ENCODE measurements around the gene CAB39. TPM values are rescaled to one million over a fixed set of nuclear protein-coding genes. Genes with fewer than 3 reads are reported as not detected.

The CAB39 gene
- total RNA-seq, 2 donors from 2014 or later = 139 to 146 TPM

DNA sequence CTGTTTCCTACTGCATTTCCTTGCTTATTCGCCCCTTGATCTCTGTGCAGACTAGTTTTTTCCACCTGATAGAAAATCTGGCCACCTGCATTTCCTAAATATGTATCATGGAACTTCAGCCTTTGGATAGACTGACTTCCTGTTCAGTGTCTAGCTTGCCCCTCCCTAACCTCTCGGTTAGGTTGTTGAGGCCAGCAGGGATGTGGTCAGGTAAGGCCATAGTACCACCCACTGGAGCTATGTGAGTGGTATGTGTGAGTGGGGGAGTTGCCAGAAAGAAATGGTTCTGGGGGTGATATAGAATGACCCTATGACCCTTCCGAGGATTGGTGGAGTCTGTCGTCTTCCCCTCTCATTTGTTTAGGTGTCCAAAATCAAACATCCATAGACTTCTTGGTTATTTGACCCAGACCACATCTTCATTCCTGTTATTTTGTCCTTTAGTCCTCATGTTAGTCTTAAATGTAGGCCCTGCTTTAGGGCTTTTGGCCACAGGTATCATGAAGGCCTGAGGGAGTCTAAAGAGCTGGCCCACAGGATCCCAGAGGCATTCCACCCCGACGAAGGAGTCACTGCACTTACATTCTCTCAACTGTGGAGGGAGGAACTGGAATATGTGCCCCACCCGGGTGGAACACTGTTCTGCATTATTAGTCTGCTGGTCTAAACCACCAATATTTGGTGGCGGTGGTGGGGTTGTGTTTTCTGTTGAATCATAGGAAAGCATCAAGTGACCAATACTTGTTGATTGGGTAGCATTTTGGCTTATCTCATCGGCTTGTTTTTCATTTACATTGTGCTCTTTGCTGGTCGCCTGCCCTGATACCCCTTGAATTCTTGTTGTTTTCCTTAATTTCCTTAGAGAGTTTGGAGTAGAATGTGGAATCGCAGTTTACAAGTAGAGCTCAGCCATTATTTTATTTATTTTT is 21.9 kb downstream of the CAB39 start:
- H3K27me3 Mint-ChIP-seq = no peaks in the 10 kb centered on the region
- no peaks in the 10 kb centered on the region for H3K36me3 Mint-ChIP-seq
- no peak overlapping the region for H3K27ac Mint-ChIP-seq
- no peak for DNase-seq (ENCODE audit: low spot score)
- H3K4me3 Mint-ChIP-seq = no peak overlapping the region
- H3K4me1 Mint-ChIP-seq (ENCODE audit: low read depth in 2 of 2) = peaks cover 52 to 68% of the 10 kb centered on the region in 2 donors
- no peak for ATAC-seq
- no peaks in the 10 kb centered on the region for H3K9me3 Mint-ChIP-seq

DNA sequence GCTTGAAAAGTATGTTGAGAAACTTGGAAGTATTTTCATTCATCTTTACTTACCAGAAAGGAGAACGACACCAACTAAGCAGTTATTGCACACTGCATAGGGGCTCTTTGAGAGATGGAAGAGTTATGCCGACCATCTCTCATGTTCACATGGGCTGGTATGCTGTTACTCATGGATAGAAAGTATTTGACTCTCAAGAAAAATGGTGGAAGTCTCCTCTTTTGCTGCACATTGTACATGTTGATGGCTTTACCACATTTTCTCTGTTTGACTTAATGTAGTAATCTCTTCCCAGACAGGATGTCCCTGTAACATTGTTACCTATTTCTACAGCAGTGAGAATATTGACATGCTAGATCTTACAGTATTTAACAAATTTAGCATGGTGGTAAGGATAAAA is 23.2 kb downstream of the CAB39 start:
- Mint-ChIP-seq H3K36me3 (no peaks in the 10 kb centered on the region), H3K27me3 (no peaks in the 10 kb centered on the region), H3K4me3 (peak overlapping the region; percentile 69), H3K9me3 (no peaks in the 10 kb centered on the region), H3K27ac (peak overlapping the region; percentile 47 to 69), H3K4me1 (ENCODE audit: low read depth in 2 of 2) (peaks cover 58 to 79% of the 10 kb centered on the region in 2 donors)
- DNase-seq (ENCODE audit: low spot score) (no peak), ATAC-seq (peak in 1 of 2 donors; percentile 83)

DNA sequence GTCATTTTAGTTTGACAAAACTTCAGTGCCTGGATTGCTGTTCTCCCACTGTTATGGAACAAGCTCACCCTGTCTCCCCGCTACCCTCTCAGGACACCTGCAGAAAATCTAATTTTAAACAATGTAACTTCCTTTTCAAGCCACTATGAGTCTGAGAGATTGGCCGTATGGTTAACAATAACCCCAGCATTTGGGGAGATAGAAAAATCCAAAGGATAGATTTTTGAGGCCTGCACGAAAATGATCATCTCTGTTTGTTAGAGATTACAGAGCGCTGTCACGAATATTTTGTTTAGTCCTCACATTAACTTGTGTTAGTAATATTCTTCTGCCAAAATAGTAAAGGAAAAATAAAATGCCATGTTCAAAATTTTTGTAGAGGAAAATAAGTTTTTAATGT is 24.7 kb downstream of the CAB39 start:
- ATAC-seq (no peak), DNase-seq (ENCODE audit: low spot score) (no peak)
- H3K9me3 Mint-ChIP-seq = no peaks in the 10 kb centered on the region
- H3K4me3 Mint-ChIP-seq = peak overlapping the region; percentile 54
- H3K4me1 Mint-ChIP-seq (ENCODE audit: low read depth in 2 of 2) = peaks cover 59 to 77% of the 10 kb centered on the region in 2 donors
- no peaks in the 10 kb centered on the region for H3K27me3 Mint-ChIP-seq
- H3K27ac Mint-ChIP-seq = peak overlapping the region; percentile 41 to 81
- H3K36me3 Mint-ChIP-seq = no peaks in the 10 kb centered on the region

- Mint-ChIP-seq H3K4me1 (ENCODE audit: low read depth in 2 of 2) (peaks cover 59 to 77% of the 10 kb centered on the region in 2 donors), H3K4me3 (peak overlapping the region; percentile 54), H3K27ac (peak overlapping the region; percentile 41 to 81), H3K9me3 (no peaks in the 10 kb centered on the region), H3K36me3 (peaks cover 3% of the 10 kb centered on the region), H3K27me3 (no peaks in the 10 kb centered on the region)
- ATAC-seq = peak in 1 of 2 donors; percentile 43
- DNase-seq (ENCODE audit: low spot score) = no peak
Measured at GRCh38 chr2:230737791-230738226, 25.2 kb downstream of the CAB39 start.

DNA sequence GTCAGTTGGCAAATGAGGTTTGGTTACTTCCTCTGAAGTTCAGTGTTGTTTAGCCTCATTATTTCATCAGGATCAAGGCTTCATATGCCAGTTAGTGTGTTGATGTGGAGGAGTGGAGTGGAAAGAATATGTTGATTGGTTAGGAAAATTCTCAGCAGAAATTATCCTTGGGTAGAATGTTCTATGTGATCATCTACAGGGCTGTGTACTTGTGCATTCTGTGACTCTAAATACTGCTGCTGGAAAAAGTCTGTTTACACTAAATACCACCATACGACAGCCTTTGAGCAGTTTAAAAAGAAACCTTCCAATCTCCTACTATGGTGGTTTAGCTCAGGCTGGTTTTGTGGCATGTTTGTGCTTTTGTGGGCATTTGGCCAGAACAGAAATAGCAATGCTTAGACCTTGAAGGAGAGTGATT is 25.8 kb downstream of the CAB39 start:
- H3K9me3 Mint-ChIP-seq = no peaks in the 10 kb centered on the region
- peaks cover 58 to 75% of the 10 kb centered on the region in 2 donors for H3K4me1 Mint-ChIP-seq (ENCODE audit: low read depth in 2 of 2)
- no peak for DNase-seq (ENCODE audit: low spot score)
- H3K36me3 Mint-ChIP-seq = peaks cover 6% of the 10 kb centered on the region
- ATAC-seq = no peak
- H3K27me3 Mint-ChIP-seq = no peaks in the 10 kb centered on the region
- peak overlapping the region; percentile 41 to 81 for H3K27ac Mint-ChIP-seq
- peak overlapping the region; percentile 54 for H3K4me3 Mint-ChIP-seq

GRCh38 chr2:230738924-230739323 is 26.3 kb downstream of the CAB39 start:
- ATAC-seq = no peak
- H3K27ac Mint-ChIP-seq = peak overlapping the region; percentile 41 to 81

DNA sequence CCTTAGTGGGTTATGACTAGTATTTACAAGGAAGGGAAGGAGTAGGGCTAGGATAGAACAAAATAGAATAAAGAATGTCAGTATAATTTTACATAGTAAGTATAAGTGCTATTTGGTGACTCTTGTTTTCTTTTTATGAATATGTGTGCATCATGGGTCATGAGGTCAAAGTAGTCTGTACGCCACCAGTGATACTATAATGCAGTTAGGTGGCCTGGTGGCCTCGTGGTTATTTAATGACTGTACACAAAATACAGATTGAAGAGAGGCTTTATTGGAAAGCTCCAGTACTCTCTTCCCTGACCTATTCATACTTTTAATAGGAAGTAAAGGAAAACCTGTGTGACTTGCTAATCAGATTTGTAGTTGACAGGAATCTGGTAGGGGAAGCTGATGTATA is 27.3 kb downstream of the CAB39 start:
- DNase-seq (ENCODE audit: low spot score) (no peak), ATAC-seq (no peak)
- Mint-ChIP-seq H3K9me3 (no peaks in the 10 kb centered on the region), H3K36me3 (peaks cover 6% of the 10 kb centered on the region), H3K27ac (peak overlapping the region; percentile 21 to 45), H3K4me3 (no peak overlapping the region), H3K27me3 (no peaks in the 10 kb centered on the region), H3K4me1 (ENCODE audit: low read depth in 2 of 2) (peaks cover 44 to 60% of the 10 kb centered on the region in 2 donors)

More at GRCh38 chr2:230738924-230739323, 26.3 kb downstream of the CAB39 start:
- Mint-ChIP-seq H3K36me3 (peaks cover 6% of the 10 kb centered on the region), H3K4me1 (ENCODE audit: low read depth in 2 of 2) (peaks cover 53 to 70% of the 10 kb centered on the region in 2 donors), H3K27me3 (no peaks in the 10 kb centered on the region), H3K4me3 (peak overlapping the region; percentile 54), H3K9me3 (no peaks in the 10 kb centered on the region)
- DNase-seq (ENCODE audit: low spot score) = no peak

DNA sequence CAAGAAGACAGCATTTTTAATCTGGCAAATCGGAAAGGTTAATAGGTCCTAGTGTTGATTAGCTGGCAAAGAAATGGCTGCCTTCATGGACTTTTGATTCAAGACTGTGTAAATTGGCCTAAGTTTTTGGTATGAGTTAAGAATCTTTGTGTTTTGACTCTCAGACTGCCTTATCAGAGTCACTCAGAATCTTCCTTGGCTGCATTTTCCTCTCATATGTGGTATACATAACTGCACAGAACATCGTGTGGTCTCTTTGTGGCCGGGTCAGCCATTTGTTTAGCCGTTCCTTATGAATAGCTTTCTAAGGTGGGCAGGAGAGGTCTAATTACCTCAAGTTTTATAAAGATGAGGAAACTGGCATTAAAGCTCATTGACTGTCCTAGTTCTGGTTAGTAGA is 30.1 kb downstream of the CAB39 start:
- peaks cover 44 to 59% of the 10 kb centered on the region in 2 donors for H3K4me1 Mint-ChIP-seq (ENCODE audit: low read depth in 2 of 2)
- H3K9me3 Mint-ChIP-seq = no peaks in the 10 kb centered on the region
- DNase-seq (ENCODE audit: low spot score) (no peak), ATAC-seq (no peak)
- H3K36me3 Mint-ChIP-seq = peaks cover 11% of the 10 kb centered on the region
- H3K4me3 Mint-ChIP-seq = no peak overlapping the region
- H3K27me3 Mint-ChIP-seq = no peaks in the 10 kb centered on the region
- peak overlapping the region in 1 of 2 donors; percentile 43 for H3K27ac Mint-ChIP-seq

DNA sequence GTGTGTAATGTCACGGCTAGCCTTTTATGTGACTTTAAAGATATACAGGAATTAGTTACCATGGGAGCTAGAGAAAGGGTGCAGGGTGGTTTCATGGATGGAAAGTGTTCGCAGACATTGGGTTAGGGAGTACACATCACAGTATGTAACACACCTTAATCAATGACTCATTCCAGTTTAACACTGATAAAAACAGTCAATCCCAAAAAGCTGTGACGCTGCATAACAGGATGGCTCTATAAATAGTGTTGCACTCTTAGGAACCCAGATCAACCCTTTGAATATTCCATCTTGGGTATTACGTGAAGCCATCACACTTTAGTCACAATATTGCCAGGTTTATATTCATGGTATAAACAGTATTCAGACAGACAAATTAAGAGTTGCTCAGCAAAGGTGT is 33.6 kb downstream of the CAB39 start:
- peaks cover 11% of the 10 kb centered on the region for H3K36me3 Mint-ChIP-seq
- peaks cover 40 to 50% of the 10 kb centered on the region in 2 donors for H3K4me1 Mint-ChIP-seq (ENCODE audit: low read depth in 2 of 2)
- H3K27ac Mint-ChIP-seq = no peak overlapping the region

GRCh38 chr2:230748087-230748486 is 35.4 kb downstream of the CAB39 start:
- ATAC-seq = no peak
- Mint-ChIP-seq H3K9me3 (no peaks in the 10 kb centered on the region), H3K4me3 (no peak overlapping the region), H3K4me1 (ENCODE audit: low read depth in 2 of 2) (peaks cover 42 to 52% of the 10 kb centered on the region in 2 donors), H3K27me3 (no peaks in the 10 kb centered on the region), H3K27ac (no peak overlapping the region), H3K36me3 (peaks cover 11% of the 10 kb centered on the region)
- DNase-seq (ENCODE audit: low spot score) = no peak

More for the DNA sequence above, 33.6 kb downstream of the CAB39 start:
- H3K27me3 Mint-ChIP-seq = no peaks in the 10 kb centered on the region
- ATAC-seq = no peak
- H3K4me3 Mint-ChIP-seq = no peak overlapping the region
- no peak for DNase-seq (ENCODE audit: low spot score)
- H3K9me3 Mint-ChIP-seq = no peaks in the 10 kb centered on the region

DNA sequence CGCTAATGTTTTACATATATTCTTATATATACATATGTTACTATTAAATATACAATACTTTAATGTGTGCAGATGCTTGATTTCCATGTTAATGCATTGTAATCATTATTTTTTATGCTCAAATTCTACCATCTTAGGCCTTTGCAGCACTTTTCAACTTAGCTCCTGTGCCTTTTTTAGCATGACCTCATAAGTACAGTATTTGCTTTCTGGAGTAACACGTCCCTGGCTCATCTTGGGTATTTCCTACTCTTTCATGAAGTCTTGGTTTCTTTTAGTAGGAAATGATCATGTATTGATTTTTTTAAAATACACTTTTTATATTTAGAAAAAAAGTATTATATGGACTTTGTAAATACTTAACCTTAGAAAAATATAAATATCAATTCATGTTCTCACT is 36.5 kb downstream of the CAB39 start:
- H3K4me1 Mint-ChIP-seq (ENCODE audit: low read depth in 2 of 2) = peaks cover 41 to 52% of the 10 kb centered on the region in 2 donors
- peaks cover 10% of the 10 kb centered on the region for H3K36me3 Mint-ChIP-seq
- DNase-seq (ENCODE audit: low spot score) = no peak
- H3K9me3 Mint-ChIP-seq = no peaks in the 10 kb centered on the region
- H3K4me3 Mint-ChIP-seq = no peak overlapping the region
- ATAC-seq = no peak
- no peak overlapping the region for H3K27ac Mint-ChIP-seq
- H3K27me3 Mint-ChIP-seq = no peaks in the 10 kb centered on the region

DNA sequence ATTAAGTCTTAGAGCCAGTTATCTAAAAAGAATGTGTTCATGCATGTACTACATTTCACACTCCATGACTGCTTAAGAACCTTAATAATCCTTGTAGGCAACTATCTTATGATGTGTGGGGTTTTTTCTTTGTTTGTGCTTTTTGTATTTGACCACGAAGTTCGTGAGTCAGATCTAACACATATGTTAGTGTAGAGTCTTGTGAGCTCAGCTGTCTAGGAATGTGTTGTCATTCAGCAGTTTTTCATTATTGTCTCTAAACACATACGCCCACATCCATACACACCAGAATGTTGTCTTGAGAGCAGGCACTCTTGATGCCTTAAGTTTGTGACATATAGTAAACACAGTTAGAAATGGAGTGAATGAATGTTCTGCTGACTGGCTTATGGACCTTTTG is 38.4 kb downstream of the CAB39 start:
- ATAC-seq (peak; percentile 79 to 90), DNase-seq (ENCODE audit: low spot score) (no peak)
- H3K4me3 Mint-ChIP-seq = no peak overlapping the region
- peaks cover 54 to 64% of the 10 kb centered on the region in 2 donors for H3K4me1 Mint-ChIP-seq (ENCODE audit: low read depth in 2 of 2)
- H3K9me3 Mint-ChIP-seq = no peaks in the 10 kb centered on the region
- peaks cover 10% of the 10 kb centered on the region for H3K36me3 Mint-ChIP-seq
- no peaks in the 10 kb centered on the region for H3K27me3 Mint-ChIP-seq
- peak overlapping the region in 1 of 2 donors; percentile 22 for H3K27ac Mint-ChIP-seq

DNA sequence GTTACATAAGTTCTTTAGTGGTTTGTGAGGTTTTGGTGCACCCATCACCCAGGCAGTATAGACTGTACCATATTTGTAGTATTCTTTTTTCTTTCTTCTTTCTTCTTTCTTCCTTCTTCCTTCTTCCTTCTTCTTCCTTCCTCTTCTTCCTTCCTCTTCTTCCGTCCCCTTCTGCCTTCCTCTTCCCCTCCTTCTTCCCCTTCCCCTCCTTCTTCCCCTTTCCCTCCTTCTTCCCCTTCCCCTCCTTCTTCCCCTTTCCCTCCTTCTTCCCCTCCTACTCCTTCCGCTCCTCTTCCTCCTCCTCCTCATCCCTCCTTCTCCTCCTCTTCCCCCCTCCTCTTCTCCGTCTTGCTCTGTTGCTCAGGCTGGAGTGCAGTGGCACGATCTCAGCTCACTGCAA is 41.6 kb downstream of the CAB39 start:
- no peaks in the 10 kb centered on the region for H3K27me3 Mint-ChIP-seq
- ATAC-seq (no peak), DNase-seq (ENCODE audit: low spot score) (no peak)
- H3K4me3 Mint-ChIP-seq = no peak overlapping the region
- H3K9me3 Mint-ChIP-seq = no peaks in the 10 kb centered on the region
- H3K36me3 Mint-ChIP-seq = peaks cover 6% of the 10 kb centered on the region
- peak overlapping the region in 1 of 2 donors; percentile 20 for H3K27ac Mint-ChIP-seq
- peaks cover 61 to 69% of the 10 kb centered on the region in 2 donors for H3K4me1 Mint-ChIP-seq (ENCODE audit: low read depth in 2 of 2)

- DNase-seq (ENCODE audit: low spot score) = no peak
- no peaks in the 10 kb centered on the region for H3K9me3 Mint-ChIP-seq
- peak; percentile 73 to 75 for ATAC-seq
- peak overlapping the region; percentile 56 for H3K4me3 Mint-ChIP-seq
- no peaks in the 10 kb centered on the region for H3K27me3 Mint-ChIP-seq
- peak overlapping the region; percentile 64 to 84 for H3K27ac Mint-ChIP-seq
- peaks cover 15% of the 10 kb centered on the region for H3K36me3 Mint-ChIP-seq
- peaks cover 60 to 67% of the 10 kb centered on the region in 2 donors for H3K4me1 Mint-ChIP-seq (ENCODE audit: low read depth in 2 of 2)
Measured at GRCh38 chr2:230757476-230757875, 44.8 kb downstream of the CAB39 start.

All from natural killer cell treated with Interleukin-12 subunit alpha and Interleukin-12 subunit beta and Interleukin-15 and Interleukin-18, amount 100 ng/mL, for 72 hours (primary cell).